ENCODE data around the gene DDAH1. TPM values are rescaled to one million over a fixed set of nuclear protein-coding genes. Genes with fewer than 3 reads are reported as not detected.
"Not testable (repeated sequence)": the region's sequence is repeated elsewhere in the genome, so short reads cannot be mapped to it uniquely, and the experiment has no call there.

Gene DDAH1
- total and polyA plus RNA-seq, 2 of the 4 experiments (the other 2 are of a cell fraction): 78.0 to 94.5 TPM

GRCh38 chr1:85471558-85471957, 6.6 kb upstream of the DDAH1 start:
- no peak overlapping the region for H4K5ac ChIP-seq (ENCODE audit: low read depth, low read length)
- no peak overlapping the region for H3K23ac ChIP-seq (ENCODE audit: low read depth, low read length)
- 13% methylated on average over 1 of the region's 1 CpG; no CpG with 5 or more reads in 1 of the 2 experiments for WGBS, 2 experiments (ENCODE audit: extremely low coverage in 2 of 2, insufficient read length in 1 of 2)
- peaks cover 6% of the 10 kb centered on the region; the same call in 1 of the 2 replicates for H3K9me1 ChIP-seq (ENCODE audit: insufficient read depth, low read length)
- H3K36me3 ChIP-seq (ENCODE audit: control insufficient read depth, insufficient read depth, low read length): peaks cover 3% of the 10 kb centered on the region; the same call in 1 of the 2 replicates
- H3K9ac ChIP-seq (ENCODE audit: low read depth, low read length): no peak overlapping the region
- H2BK15ac ChIP-seq (ENCODE audit: low read depth, low read length): no peak overlapping the region
- H3K79me1 ChIP-seq (ENCODE audit: low read depth in 1 of 2, low read length in 2 of 2): peaks cover 22 to 69% of the 10 kb centered on the region in 2 experiments; a peak in 3 of 4 replicates
- H3K27me3 ChIP-seq (ENCODE audit: control insufficient read depth, insufficient read depth, low read length): no peaks in the 10 kb centered on the region
- intact Hi-C loops (cut with micrococcal nuclease): no loop called here
- H2BK5ac ChIP-seq (ENCODE audit: low read depth, low read length, poor library complexity, severe bottlenecking): no peak overlapping the region
- H2AK9ac ChIP-seq (replicated peaks; ENCODE audit: low read depth, low read length, poor library complexity): no peak overlapping the region
- ATAC-seq (ENCODE audit: low read depth) (no peak), DNase-seq (no peak)
- no peak overlapping the region for H3K4me3 ChIP-seq (ENCODE audit: insufficient read depth, low read depth, low read length)
- peaks cover 9% of the 10 kb centered on the region; the same call in 1 of the 2 replicates for H4K20me1 ChIP-seq (ENCODE audit: insufficient read depth, low read length)
- H2BK120ac ChIP-seq (ENCODE audit: low read depth, low read length): no peak overlapping the region
- H3K14ac ChIP-seq (replicated peaks; ENCODE audit: low read depth, low read length): no peak overlapping the region
- H3K4ac ChIP-seq (ENCODE audit: low read depth, low read length): no peak overlapping the region
- no peak overlapping the region for H4K91ac ChIP-seq (ENCODE audit: insufficient read depth, low read depth, low read length)
- in situ Hi-C loops (cut with MboI; ENCODE audit: low sequenced_read_pairs): no loop called here
- no peak overlapping the region for H2AFZ ChIP-seq (replicated peaks; ENCODE audit: low read length, poor library complexity)
- no peak overlapping the region for H2BK20ac ChIP-seq (ENCODE audit: low read depth, low read length)
- H3K27ac ChIP-seq (ENCODE audit: insufficient read depth, low read length): no peak overlapping the region
- H2AK5ac ChIP-seq (ENCODE audit: low read depth, low read length): no peak overlapping the region
- no TSS peak for BruUV-seq (replicated peaks)
- peaks cover 1% of the 10 kb centered on the region; the same call in 1 of the 2 replicates for H3K4me1 ChIP-seq (ENCODE audit: control insufficient read depth, insufficient read depth, low read length)
- H3K18ac ChIP-seq (ENCODE audit: low read depth, low read length): no peak overlapping the region
- no peak overlapping the region for H3K4me2 ChIP-seq (ENCODE audit: low read depth, low read length)
- POLR2A ChIA-PET (ENCODE audit: unreplicated experiment): no interaction called here
- CTCF ChIA-PET: no interaction called here
- TF ChIP-seq MXI1 (IDR thresholded peaks at IDR 0.05; ENCODE audit: borderline replicate concordance, low read depth, low read length): no peak
- TF ChIP-seq RFX5 (IDR thresholded peaks at IDR 0.05; ENCODE audit: low read depth, low read length): no peak
- no peak for TF ChIP-seq FOS (IDR thresholded peaks at IDR 0.05; ENCODE audit: low read depth, low read length)
- no peak for TF ChIP-seq BHLHE40 (IDR thresholded peaks at IDR 0.05; ENCODE audit: low read depth, low read length)
- no peak for TF ChIP-seq RAD21 (IDR thresholded peaks at IDR 0.05; ENCODE audit: low read length)
- TF ChIP-seq CEBPB (IDR thresholded peaks at IDR 0.05; ENCODE audit: low read depth, low read length): no peak
- dilution Hi-C loops (cut with HindIII; ENCODE audit: low sequenced_read_pairs, unreplicated experiment): no loop called here
- H3K56ac ChIP-seq (ENCODE audit: extremely low read depth, insufficient read depth, low read length): no peak overlapping the region
- H4K8ac ChIP-seq (ENCODE audit: low read depth in 2 of 2, low read length in 2 of 2): no peak overlapping the region
- no peaks in the 10 kb centered on the region for H3K9me3 ChIP-seq (ENCODE audit: control insufficient read depth, insufficient read depth, low read length)

GRCh38 chr1:85470130-85470529, 5.2 kb upstream of the DDAH1 start:
- H2BK120ac ChIP-seq (ENCODE audit: low read depth, low read length); H2AK9ac ChIP-seq (replicated peaks; ENCODE audit: low read depth, low read length, poor library complexity); H2BK20ac ChIP-seq (ENCODE audit: low read depth, low read length); ATAC-seq (ENCODE audit: low read depth); H3K9me3 ChIP-seq (ENCODE audit: control insufficient read depth, insufficient read depth, low read length); intact Hi-C loops (cut with micrococcal nuclease); H2AK5ac ChIP-seq (ENCODE audit: low read depth, low read length); H3K9ac ChIP-seq (ENCODE audit: low read depth, low read length); H3K14ac ChIP-seq (replicated peaks; ENCODE audit: low read depth, low read length); H2BK15ac ChIP-seq (ENCODE audit: low read depth, low read length); H3K27me3 ChIP-seq (ENCODE audit: control insufficient read depth, insufficient read depth, low read length); H2BK5ac ChIP-seq (ENCODE audit: low read depth, low read length, poor library complexity, severe bottlenecking); H3K4me2 ChIP-seq (ENCODE audit: low read depth, low read length); H3K27ac ChIP-seq (ENCODE audit: insufficient read depth, low read length); H2AFZ ChIP-seq (replicated peaks; ENCODE audit: low read length, poor library complexity); H3K56ac ChIP-seq (ENCODE audit: extremely low read depth, insufficient read depth, low read length); BruUV-seq (replicated peaks); DNase-seq; H4K5ac ChIP-seq (ENCODE audit: low read depth, low read length); H3K4me1 ChIP-seq (ENCODE audit: control insufficient read depth, insufficient read depth, low read length); H3K9me1 ChIP-seq (ENCODE audit: insufficient read depth, low read length); H4K8ac ChIP-seq (ENCODE audit: low read depth in 2 of 2, low read length in 2 of 2); in situ Hi-C loops (cut with MboI; ENCODE audit: low sequenced_read_pairs); dilution Hi-C loops (cut with HindIII; ENCODE audit: low sequenced_read_pairs, unreplicated experiment); H4K91ac ChIP-seq (ENCODE audit: insufficient read depth, low read depth, low read length); H3K36me3 ChIP-seq (ENCODE audit: control insufficient read depth, insufficient read depth, low read length); H3K4ac ChIP-seq (ENCODE audit: low read depth, low read length); CTCF ChIA-PET; H3K18ac ChIP-seq (ENCODE audit: low read depth, low read length); H3K4me3 ChIP-seq (ENCODE audit: insufficient read depth, low read depth, low read length); POLR2A ChIA-PET (ENCODE audit: unreplicated experiment); H3K23ac ChIP-seq (ENCODE audit: low read depth, low read length): not testable (repeated sequence)
- Histone ChIP-seq H4K20me1 (ENCODE audit: insufficient read depth, low read length) (peaks cover 16% of the 10 kb centered on the region; the same call in 1 of the 2 replicates), H3K79me1 (ENCODE audit: low read depth in 1 of 2, low read length in 2 of 2) (peaks cover 22 to 70% of the 10 kb centered on the region in 2 experiments; a peak in 3 of 4 replicates)
- 80% methylated on average over 1 of the region's 2 CpGs; no CpG with 5 or more reads in 1 of the 2 experiments for WGBS, 2 experiments (ENCODE audit: extremely low coverage in 2 of 2, insufficient read length in 1 of 2)
